HepG2 (cell line): Measurements from ENCODE around the gene ITGB6. TPM values are rescaled to one million over a fixed set of nuclear protein-coding genes. Genes with fewer than 3 reads are reported as not detected.
A peak's percentile ranks its signal among the peaks of the same experiment; 100 is the strongest.
"Not testable (repeated sequence)": the region's sequence is repeated elsewhere in the genome, so short reads cannot be mapped to it uniquely, and the experiment has no call there.

Source experiments
- ATAC-seq: fragments of 200-7000 bp; cut with Tn5 transposase; 3 replicates; pipeline ENCODE4 v1.9.1; 2020; ENCODE audit warnings: mild to moderate bottlenecking, moderate library complexity
- BruUV-seq: library from RNA; stranded (reverse); fragments of 400-500 nt; replicated peaks from 2 replicates; lab custom pipeline; 2021; lab: Mats Ljungman, UMichigan
- CTCF ChIA-PET: fragments of 300-600 bp; formaldehyde crosslinking; extraction: SDS; loops from one replicate; lab custom pipeline; 2021; ENCODE audit warnings: low total read pairs, inconsistent platforms, low intra/inter-chr PET ratio; lab: Yijun Ruan, JAX
- POLR2A ChIA-PET: fragments of 350-600 bp; sonication (Branson Sonifier 250); formaldehyde crosslinking; loops from one replicate; lab custom pipeline; 2020; ENCODE audit warnings: antibody characterized with exemption, inconsistent platforms; lab: Yijun Ruan, JAX
- DNase-seq: peaks from one replicate; pipeline ENCODE4 v3.0.0-alpha.2; 2015; ENCODE audit warnings: low spot score
- FAIRE-seq: peaks from 3 replicates; lab custom pipeline; 2011; peaks lifted over from hg19 to GRCh38; lab: Jason Lieb, UNC
- H2AFZ ChIP-seq: one replicate; pipeline ENCODE4 v1.6.1; 2011; ENCODE audit warnings: low read length, inconsistent platforms
- H3K27ac ChIP-seq: fragments of 300-600 bp; 3 replicates; pipeline ENCODE4 v1.8.0; 2011; ENCODE audit warnings: mixed run types, mild to moderate bottlenecking, mixed read lengths, low read length, inconsistent platforms; ENCODE audit not compliant: insufficient read depth; ENCODE audit errors: extremely low read length
- H3K27me3 ChIP-seq, 2 experiments: fragments of 200-600 bp in 1 of 2; 2 replicates in 1 of 2; 3 replicates in 1 of 2; pipeline versions ENCODE4 v1.6.0 to v1.8.0; 2011; ENCODE audit warnings: low read length in 2 of 2, mild to moderate bottlenecking in 2 of 2, moderate library complexity in 2 of 2, inconsistent platforms in 1 of 2; ENCODE audit not compliant: insufficient read depth in 2 of 2, control insufficient read depth in 1 of 2
- H3K36me3 ChIP-seq, 2 experiments: fragments of 200-600 bp in 1 of 2; replicated peaks in 1 of 2; 2 replicates in 1 of 2; 3 replicates in 1 of 2; pipeline versions ENCODE4 v1.5.1 to v1.8.0; 2011; ENCODE audit warnings: low read length in 2 of 2, inconsistent platforms in 1 of 2; ENCODE audit not compliant: insufficient read depth in 2 of 2, control insufficient read depth in 1 of 2
- H3K4me1 ChIP-seq: 2 replicates; pipeline ENCODE4 v1.5.1; 2012; ENCODE audit warnings: low read length, inconsistent platforms; ENCODE audit not compliant: insufficient read depth
- H3K4me2 ChIP-seq: 2 replicates; pipeline ENCODE4 v1.6.0; 2011; ENCODE audit warnings: low read depth, low read length, inconsistent platforms
- H3K4me3 ChIP-seq, 3 experiments: fragments of 200-600 bp in 1 of 3; sonication (generic), shearing (Covaris generic) in 1 of 3; replicated peaks in 1 of 3; 2 replicates each; pipeline ENCODE4 v1.5.1; 2011 to 2016; ENCODE audit warnings: low read length in 3 of 3, inconsistent platforms in 2 of 3, low read depth in 2 of 3, mild to moderate bottlenecking in 2 of 3, control low read depth in 1 of 3, mixed read lengths in 1 of 3; ENCODE audit not compliant: insufficient read depth in 1 of 3
- H3K79me2 ChIP-seq: one replicate; pipeline ENCODE4 v1.6.1; 2011; ENCODE audit warnings: low read length, inconsistent platforms; ENCODE audit not compliant: insufficient read depth
- H3K9ac ChIP-seq: 2 replicates; pipeline ENCODE4 v1.6.0; 2011; ENCODE audit warnings: mild to moderate bottlenecking, low read depth, low read length, inconsistent platforms; ENCODE audit not compliant: insufficient read depth
- H3K9me3 ChIP-seq: 2 replicates; pipeline ENCODE4 v1.5.1; 2012; ENCODE audit warnings: mild to moderate bottlenecking, low read length
- H4K20me1 ChIP-seq: 2 replicates; pipeline ENCODE4 v1.6.0; 2011; ENCODE audit warnings: inconsistent platforms, mild to moderate bottlenecking, low read length, moderate library complexity; ENCODE audit not compliant: insufficient read depth
- FOXA1 ChIP-seq, 2 experiments: fragments of 450-650 bp in 1 of 2; sonication (generic) in 1 of 2; formaldehyde crosslinking in 1 of 2; IDR thresholded peaks; 2 replicates each; pipeline versions ENCODE4 v1.4.0 to v1.6.1; 2016 to 2020; ENCODE audit warnings: missing genetic modification reagents in 1 of 2
- FOXP4 ChIP-seq: sonication (generic); formaldehyde crosslinking; IDR thresholded peaks from 2 replicates; pipeline ENCODE4 v1.4.0; 2020; ENCODE audit warnings: missing genetic modification reagents
- GLI4 ChIP-seq: sonication (generic); formaldehyde crosslinking; IDR thresholded peaks from 2 replicates; pipeline ENCODE4 v1.5.1; 2020; ENCODE audit warnings: missing genetic modification reagents, mild to moderate bottlenecking, moderate library complexity, borderline replicate concordance
- HHEX ChIP-seq: IDR thresholded peaks from 2 replicates; pipeline ENCODE4 v1.6.1; 2016; ENCODE audit warnings: control low read depth
- KAT8 ChIP-seq: IDR thresholded peaks from 2 replicates; pipeline ENCODE4 v1.6.1; 2016; ENCODE audit warnings: missing genetic modification reagents, missing compliant biosample characterization
- SOX13 ChIP-seq, 3 experiments: fragments of 450-650 bp in 1 of 3; sonication (generic) in 1 of 3; formaldehyde crosslinking in 1 of 3; IDR thresholded peaks in 2 of 3; conservative IDR thresholded peaks in 1 of 3; 2 replicates each; pipeline versions ENCODE4 v1.5.0 to v1.6.1; 2016 to 2020; ENCODE audit warnings: antibody characterized with exemption in 1 of 3, mild to moderate bottlenecking in 1 of 3, missing compliant biosample characterization in 1 of 3, missing genetic modification reagents in 1 of 3, moderate library complexity in 1 of 3
- SP4 ChIP-seq: sonication (generic); formaldehyde crosslinking; IDR thresholded peaks from 2 replicates; pipeline ENCODE4 v1.8.1; 2023; ENCODE audit warnings: mild to moderate bottlenecking, missing genetic modification reagents
- SP5 ChIP-seq: IDR thresholded peaks from 2 replicates; pipeline ENCODE4 v1.6.1; 2016; ENCODE audit warnings: low read depth, borderline replicate concordance
- ZNF121 ChIP-seq: sonication (generic); formaldehyde crosslinking; IDR thresholded peaks from 2 replicates; pipeline ENCODE4 v1.5.0; 2020; ENCODE audit warnings: mild to moderate bottlenecking, missing genetic modification reagents
- ZNF280B ChIP-seq: sonication (generic); formaldehyde crosslinking; IDR thresholded peaks from 2 replicates; pipeline ENCODE4 v1.5.0; 2020; ENCODE audit warnings: missing genetic modification reagents, mild to moderate bottlenecking, borderline replicate concordance
- ZNF337 ChIP-seq: sonication (generic); formaldehyde crosslinking; IDR thresholded peaks from 2 replicates; pipeline ENCODE4 v1.5.1; 2020; ENCODE audit warnings: missing genetic modification reagents, low read depth, mild to moderate bottlenecking, borderline replicate concordance
- ZNF350 ChIP-seq: sonication (generic); formaldehyde crosslinking; IDR thresholded peaks from 2 replicates; pipeline ENCODE4 v1.4.0; 2020; ENCODE audit warnings: mild to moderate bottlenecking, low read depth, missing genetic modification reagents, borderline replicate concordance
- ZNF44 ChIP-seq: sonication (generic); formaldehyde crosslinking; IDR thresholded peaks from 2 replicates; pipeline ENCODE4 v1.5.1; 2020; ENCODE audit warnings: mild to moderate bottlenecking, missing genetic modification reagents
- ZNF605 ChIP-seq: sonication (generic); formaldehyde crosslinking; IDR thresholded peaks from 2 replicates; pipeline ENCODE4 v1.8.0; 2022; ENCODE audit warnings: mild to moderate bottlenecking, missing genetic modification reagents
- WGBS: methylation state at CpG from one replicate; pipeline ENCODE4 v1.1.6; 2017; ENCODE audit warnings: low lambda C conversion rate; 5-methylcytosine and 5-hydroxymethylcytosine counted together
- in situ Hi-C: cut with HindIII; loops from 2 replicates; pipeline ENCODE4 v1.10.0; 2017; ENCODE audit warnings: low pct_unique_long_range_greater_than_20kb; ENCODE audit not compliant: extremely low pct_ligation_motif_present
- intact Hi-C: fragments of 100-400 bp; cut with micrococcal nuclease; formaldehyde crosslinking; loops from one replicate; pipeline ENCODE4 v1.10.0; 2022; ENCODE audit not compliant: unreplicated experiment
- polyA plus RNA-seq, 8 experiments: library from polyadenylated mRNA; depleted of rRNA in 3 of 8; stranded (reverse) in 7 of 8; unstranded in 1 of 8; fragments of >200 nt; fragmentation: Illumina TruSeq in 4 of 8; extraction: Trizol in 4 of 8; gene quantifications; 2 replicates each; pipeline versions ENCODE4 v1.2.1 to v1.2.3, GENCODE V29; 2011 to 2016; ENCODE audit warnings: low read depth in 4 of 8, missing spikeins in 1 of 8, mixed read lengths in 1 of 8; ENCODE audit not compliant: insufficient read depth in 1 of 8
- total RNA-seq, 5 experiments: library from RNA; depleted of rRNA; stranded (reverse); fragments of >200 nt; fragmentation: Illumina TruSeq; extraction: Trizol; gene quantifications; 2 replicates each; pipeline ENCODE4 v1.2.3, GENCODE V29; 2016; ENCODE audit warnings: low read depth in 1 of 5

Gene ITGB6
- total and polyA plus RNA-seq, 2 of the 13 experiments (the other 11 are each of a cell fraction or from before 2014, with no cell fraction given) = not detected

DNA sequence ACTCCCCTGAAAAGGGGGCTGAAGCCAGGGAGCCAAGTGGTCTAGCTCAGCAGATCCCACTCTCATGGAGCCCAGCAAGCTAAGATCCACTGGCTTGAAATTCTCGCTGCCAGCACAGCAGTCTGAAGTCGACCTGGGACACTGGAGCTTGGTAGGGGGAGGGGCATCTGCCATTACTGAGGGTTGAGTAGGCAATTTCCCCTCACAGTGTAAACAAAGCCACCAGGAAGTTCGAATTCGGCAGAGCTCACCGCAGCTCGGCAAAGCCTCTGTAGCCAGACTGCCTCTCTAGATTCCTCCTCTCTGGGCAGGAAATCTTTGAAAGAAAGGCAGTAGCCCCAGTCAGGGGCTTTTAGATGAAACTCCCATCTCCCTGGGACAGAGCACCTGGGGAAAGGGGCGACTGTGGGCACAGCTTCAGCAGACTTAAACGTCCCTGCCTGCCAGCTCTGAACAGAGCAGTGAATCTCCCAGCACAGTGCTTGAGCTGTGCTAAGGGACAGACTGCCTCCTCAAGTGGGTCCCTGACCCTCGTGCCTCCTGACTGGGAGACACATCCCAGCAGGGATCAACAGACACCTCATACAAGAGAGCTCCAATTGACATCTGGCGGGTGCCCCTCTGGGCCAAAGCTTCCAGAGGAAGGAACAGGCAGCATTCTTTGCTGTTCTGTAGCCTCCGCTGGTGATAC is 18.8 kb downstream of the ITGB6 start (continued):
- TF ChIP-seq FOXP4 (CRISPR knock-in tag) = peak; percentile 34; the same call in 1 of the 2 replicates
- TF ChIP-seq SP5 (CRISPR knock-in tag) = peak; percentile 73; the same call in 1 of the 2 replicates
- TF ChIP-seq FOXA1, SOX13 (IDR thresholded peaks at IDR 0.05): not testable (repeated sequence)
- peak; percentile 87 for TF ChIP-seq FOXA1 (CRISPR knock-in tag; IDR thresholded peaks at IDR 0.05)
- peak; percentile 53; the same call in 1 of the 2 replicates for TF ChIP-seq ZNF605
- TF ChIP-seq SOX13 (CRISPR knock-in tag; conservative IDR thresholded peaks at IDR 0.05 in 1 of 2, IDR thresholded peaks at IDR 0.05 in 1 of 2) = 0 out of 4 replicates have a peak, but pooled peaks of 1 of the 2 experiments have one; percentile 6
- TF ChIP-seq HHEX (CRISPR knock-in tag) = 0 out of 2 replicates have a peak, but pooled peaks have one; percentile 35
- TF ChIP-seq KAT8 (CRISPR knock-in tag) = 0 out of 2 replicates have a peak, but pooled peaks have one; percentile 33

DNA sequence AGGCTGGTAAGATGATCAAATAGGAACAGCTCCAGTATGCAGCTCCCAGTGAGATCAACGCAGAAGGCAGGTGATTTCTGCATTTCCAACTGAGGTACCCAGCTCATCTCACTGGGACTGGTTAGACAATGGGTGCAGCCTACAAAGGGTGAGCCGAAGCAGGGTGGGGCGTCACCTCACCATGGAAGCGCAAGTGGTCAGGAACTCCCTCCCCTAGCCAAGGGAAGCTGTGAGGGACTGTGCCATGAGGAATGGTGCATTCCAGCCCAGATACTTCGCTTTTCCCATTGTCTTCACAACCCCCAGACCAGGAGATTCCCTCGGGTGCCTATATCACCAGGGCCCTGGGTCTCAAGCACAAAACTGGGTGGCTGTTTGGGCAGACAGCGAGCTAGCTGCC is 19.4 kb downstream of the ITGB6 start:
- BruUV-seq = not testable (repeated sequence)
- TF ChIP-seq GLI4 (peak; percentile 45; the same call in 1 of the 2 replicates), ZNF44 (CRISPR knock-in tag) (0 out of 2 replicates have a peak, but pooled peaks have one; percentile 31), ZNF350 (0 out of 2 replicates have a peak, but pooled peaks have one; percentile 23), ZNF337 (CRISPR knock-in tag) (0 out of 2 replicates have a peak, but pooled peaks have one; percentile 28), ZNF121 (CRISPR knock-in tag) (0 out of 2 replicates have a peak, but pooled peaks have one; percentile 14), SP4 (peak; percentile 22; the same call in 1 of the 2 replicates), ZNF280B (CRISPR knock-in tag) (0 out of 2 replicates have a peak, but pooled peaks have one; percentile 45)
- TF ChIP-seq, all 625 proteins: peak for 7; not testable (repeated sequence) for 618
- H3K79me2 ChIP-seq, POLR2A ChIA-PET, H3K36me3 ChIP-seq, DNase-seq, H3K9ac ChIP-seq, intact Hi-C loops, in situ Hi-C loops, H3K9me3 ChIP-seq, CTCF ChIA-PET, H4K20me1 ChIP-seq, FAIRE-seq, H3K27ac ChIP-seq: not testable (repeated sequence)
- peak; percentile 72 for ATAC-seq
- H3K4me1 ChIP-seq = peaks cover 15% of the 10 kb centered on the region
- 44% methylated on average over 6 of the region's 7 CpGs for WGBS
- 0 out of 5 replicates have a peak, but pooled peaks cover 0 to 11% of the 10 kb centered on the region in 2 experiments for H3K27me3 ChIP-seq
- peak overlapping the region in 2 of 3 experiments; percentile 48 to 63; a peak in 3 of 6 replicates for H3K4me3 ChIP-seq
- H2AFZ ChIP-seq = peak overlapping the region; percentile 34
- peak overlapping the region; percentile 84 for H3K4me2 ChIP-seq
